Spleen (tissue), 7 donors: ENCODE results near the gene SLC25A15.

ENCODE experiments used
- POLR2A ChIP-seq, 3 donors: fragments of 450-650 bp; IDR thresholded peaks; one replicate each; pipeline ENCODE4 v1.5.1; 2017; ENCODE audit warnings: antibody characterized with exemption in 3 of 3, mild to moderate bottlenecking in 1 of 3
- POLR2AphosphoS5 ChIP-seq, 3 donors: sonication (generic); formaldehyde crosslinking; IDR thresholded peaks; one replicate each; pipeline ENCODE4 v1.5.1; 2017; ENCODE audit warnings: antibody characterized with exemption in 3 of 3
- TF ChIP-seq, protein P1 (sequence below), 11 experiments: fragments of 200-600 bp in 7 of 11; fragments of 450-650 bp in 4 of 11; sonication (generic) in 4 of 11; IDR thresholded peaks in 8 of 11; conservative IDR thresholded peaks in 3 of 11; 1 replicate in 7 of 11; 2 replicates in 4 of 11; pipeline versions ENCODE4 v1.4.0 to v1.8.0; 2016 to 2021; ENCODE audit warnings: antibody characterized with exemption in 11 of 11, inconsistent platforms in 4 of 11, mild to moderate bottlenecking in 1 of 11
- donor health status: DM: no; HTN: no; CAD: no; lungs with moderate emphysema.
- donor health status: DM: no; HTN: no; CAD: no.
- donor health status: DM: no; HTN: no; CAD: no.

DNA sequence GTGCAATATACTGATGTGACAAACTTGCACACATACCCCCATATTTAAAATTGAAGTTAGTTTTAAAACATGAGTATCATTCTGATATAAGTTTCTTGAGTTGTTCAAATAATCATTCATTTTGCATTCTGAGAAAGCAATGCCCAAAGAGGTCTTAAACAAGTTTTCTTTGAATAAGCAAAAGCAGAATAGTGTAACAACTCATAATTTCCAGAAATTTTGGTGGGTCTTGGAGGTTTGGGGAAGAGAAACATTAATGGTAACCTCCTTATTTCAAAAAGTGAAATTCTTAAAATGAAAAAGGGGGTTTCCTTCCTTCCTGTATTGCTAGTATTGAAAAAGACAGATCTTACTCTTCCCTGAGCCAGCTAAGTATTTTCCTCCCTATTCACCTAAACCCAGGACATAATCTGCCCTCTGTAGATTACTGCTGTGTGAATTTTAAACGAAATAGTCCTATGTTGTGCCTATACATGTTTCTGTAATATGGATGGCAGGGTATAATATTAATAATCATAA lies 30.4 kb downstream of the SLC25A15 start:
- TF ChIP-seq POLR2A (IDR thresholded peaks at IDR 0.05): no peak
- TF ChIP-seq, protein P1, sequence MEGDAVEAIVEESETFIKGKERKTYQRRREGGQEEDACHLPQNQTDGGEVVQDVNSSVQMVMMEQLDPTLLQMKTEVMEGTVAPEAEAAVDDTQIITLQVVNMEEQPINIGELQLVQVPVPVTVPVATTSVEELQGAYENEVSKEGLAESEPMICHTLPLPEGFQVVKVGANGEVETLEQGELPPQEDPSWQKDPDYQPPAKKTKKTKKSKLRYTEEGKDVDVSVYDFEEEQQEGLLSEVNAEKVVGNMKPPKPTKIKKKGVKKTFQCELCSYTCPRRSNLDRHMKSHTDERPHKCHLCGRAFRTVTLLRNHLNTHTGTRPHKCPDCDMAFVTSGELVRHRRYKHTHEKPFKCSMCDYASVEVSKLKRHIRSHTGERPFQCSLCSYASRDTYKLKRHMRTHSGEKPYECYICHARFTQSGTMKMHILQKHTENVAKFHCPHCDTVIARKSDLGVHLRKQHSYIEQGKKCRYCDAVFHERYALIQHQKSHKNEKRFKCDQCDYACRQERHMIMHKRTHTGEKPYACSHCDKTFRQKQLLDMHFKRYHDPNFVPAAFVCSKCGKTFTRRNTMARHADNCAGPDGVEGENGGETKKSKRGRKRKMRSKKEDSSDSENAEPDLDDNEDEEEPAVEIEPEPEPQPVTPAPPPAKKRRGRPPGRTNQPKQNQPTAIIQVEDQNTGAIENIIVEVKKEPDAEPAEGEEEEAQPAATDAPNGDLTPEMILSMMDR (IDR thresholded peaks at IDR 0.05 in 8 of 11, conservative IDR thresholded peaks at IDR 0.05 in 3 of 11): no peak
- TF ChIP-seq POLR2AphosphoS5 (IDR thresholded peaks at IDR 0.05): no peak
